H1 (cell line): ENCODE results near the gene S100A12. TPM values are rescaled to one million over a fixed set of nuclear protein-coding genes. Genes with fewer than 3 reads are reported as not detected.

ENCODE experiments used
- KDM1A ChIP-seq: fragments of 200-600, 300-600 bp; sonication (generic); IDR thresholded peaks from 2 replicates; pipeline ENCODE4 v1.7.1; 2016; ENCODE audit warnings: mild to moderate bottlenecking, low read length, borderline replicate concordance
- POLR2A ChIP-seq, 2 experiments: IDR thresholded peaks; 1 replicate in 1 of 2; 2 replicates in 1 of 2; pipeline ENCODE4 v1.6.1; 2011; ENCODE audit warnings: low read depth in 2 of 2, low read length in 2 of 2, mild to moderate bottlenecking in 2 of 2; ENCODE audit errors: control extremely low read depth in 1 of 2
- RBBP5 ChIP-seq: IDR thresholded peaks from 2 replicates; pipeline ENCODE4 v1.7.1; 2012; ENCODE audit warnings: low read depth, mild to moderate bottlenecking, inconsistent platforms, low read length, moderate library complexity, borderline replicate concordance
- TAF1 ChIP-seq: IDR thresholded peaks from 2 replicates; pipeline ENCODE4 v1.6.1; 2011; ENCODE audit warnings: mild to moderate bottlenecking, low read depth, low read length
- TBP ChIP-seq: IDR thresholded peaks from 2 replicates; pipeline ENCODE4 v1.6.1; 2011; ENCODE audit warnings: low read depth, low read length, improper control_type of control experiment
- TEAD4 ChIP-seq: IDR thresholded peaks from 2 replicates; pipeline ENCODE4 v1.6.1; 2012; ENCODE audit warnings: low read depth, low read length, inconsistent platforms, mixed read lengths
- polyA plus RNA-seq, 7 experiments: library from polyadenylated mRNA; depleted of rRNA in 3 of 7; stranded (reverse) in 5 of 7; unstranded in 2 of 7; fragments of >200 nt in 5 of 7; fragments of 200-250 nt in 2 of 7; gene quantifications; 1 replicate in 5 of 7; 2 replicates in 1 of 7; 4 replicates in 1 of 7; pipeline versions ENCODE4 v1.2.1 to v1.2.3, GENCODE V29; 2011 to 2013; ENCODE audit warnings: missing spikeins in 2 of 7, mixed read lengths in 2 of 7
- total RNA-seq: library from RNA; stranded (reverse); fragmentation: NEBNext Ultra II Directional; extraction: Animal tissue kit (Norgen Biotek cat#: 25700); gene quantifications from 2 replicates; pipeline ENCODE4 v1.2.1, GENCODE V29; 2021
- TF ChIP-seq, protein P1 (sequence below): fragments of 300-600 bp; sonication (generic); IDR thresholded peaks from 2 replicates; pipeline ENCODE4 v1.7.1; 2012; ENCODE audit warnings: low read length, moderate library complexity, mild to moderate bottlenecking, inconsistent platforms; ENCODE audit not compliant: insufficient replicate concordance
- TF ChIP-seq, protein P2 (sequence below), 3 experiments: IDR thresholded peaks; 1 replicate in 2 of 3; 2 replicates in 1 of 3; pipeline versions ENCODE4 v1.5.1 to v1.6.1; 2011; ENCODE audit warnings: low read length in 3 of 3, mild to moderate bottlenecking in 3 of 3, inconsistent platforms in 2 of 3, low read depth in 1 of 3, moderate library complexity in 1 of 3; ENCODE audit not compliant: insufficient read depth in 1 of 3; ENCODE audit errors: control extremely low read depth in 1 of 3

The S100A12 gene
- total and polyA plus RNA-seq, 2 of the 8 experiments (the other 6 are each of a cell fraction or from before 2014, with no cell fraction given), result not detected

DNA sequence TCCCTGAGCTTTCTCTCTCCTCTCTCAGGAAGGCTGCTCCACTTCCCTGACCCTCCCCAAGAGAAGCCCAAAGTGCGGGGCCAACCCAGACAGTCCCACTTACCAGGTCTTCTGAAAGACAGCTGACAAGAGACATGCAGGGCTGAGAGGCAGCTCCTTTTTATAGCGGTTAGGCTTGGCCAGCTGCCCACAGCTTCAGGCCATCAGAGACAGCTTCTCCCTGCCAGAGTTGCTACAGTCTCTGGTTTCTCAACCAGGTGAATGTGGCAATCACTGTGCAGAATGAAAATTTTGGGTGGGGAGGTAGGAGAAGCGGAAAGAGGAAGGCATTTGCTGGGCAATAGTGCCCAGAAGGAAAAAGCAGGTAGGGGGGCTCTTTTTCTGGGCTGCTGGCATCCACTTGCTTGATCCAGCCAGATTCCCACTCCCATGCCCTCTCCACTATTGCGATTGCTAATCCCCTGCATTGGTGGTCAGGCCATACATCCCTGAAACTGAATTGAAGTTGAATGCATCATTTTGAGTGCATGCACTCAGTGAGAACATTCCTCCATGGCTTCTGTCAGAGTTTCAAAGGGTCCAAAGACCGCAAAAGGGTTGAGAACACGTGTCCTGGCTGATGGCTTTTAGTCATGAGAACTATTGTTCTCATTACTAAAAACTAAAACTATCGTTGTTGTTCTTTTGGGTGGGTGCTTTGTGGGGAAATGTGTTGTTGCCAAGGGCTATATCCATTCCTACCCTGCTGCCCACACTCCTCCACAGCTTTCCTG is 15.7 kb upstream of the S100A12 start, which contains the start of gene S100A8 (continued):
- TF ChIP-seq, protein P1, sequence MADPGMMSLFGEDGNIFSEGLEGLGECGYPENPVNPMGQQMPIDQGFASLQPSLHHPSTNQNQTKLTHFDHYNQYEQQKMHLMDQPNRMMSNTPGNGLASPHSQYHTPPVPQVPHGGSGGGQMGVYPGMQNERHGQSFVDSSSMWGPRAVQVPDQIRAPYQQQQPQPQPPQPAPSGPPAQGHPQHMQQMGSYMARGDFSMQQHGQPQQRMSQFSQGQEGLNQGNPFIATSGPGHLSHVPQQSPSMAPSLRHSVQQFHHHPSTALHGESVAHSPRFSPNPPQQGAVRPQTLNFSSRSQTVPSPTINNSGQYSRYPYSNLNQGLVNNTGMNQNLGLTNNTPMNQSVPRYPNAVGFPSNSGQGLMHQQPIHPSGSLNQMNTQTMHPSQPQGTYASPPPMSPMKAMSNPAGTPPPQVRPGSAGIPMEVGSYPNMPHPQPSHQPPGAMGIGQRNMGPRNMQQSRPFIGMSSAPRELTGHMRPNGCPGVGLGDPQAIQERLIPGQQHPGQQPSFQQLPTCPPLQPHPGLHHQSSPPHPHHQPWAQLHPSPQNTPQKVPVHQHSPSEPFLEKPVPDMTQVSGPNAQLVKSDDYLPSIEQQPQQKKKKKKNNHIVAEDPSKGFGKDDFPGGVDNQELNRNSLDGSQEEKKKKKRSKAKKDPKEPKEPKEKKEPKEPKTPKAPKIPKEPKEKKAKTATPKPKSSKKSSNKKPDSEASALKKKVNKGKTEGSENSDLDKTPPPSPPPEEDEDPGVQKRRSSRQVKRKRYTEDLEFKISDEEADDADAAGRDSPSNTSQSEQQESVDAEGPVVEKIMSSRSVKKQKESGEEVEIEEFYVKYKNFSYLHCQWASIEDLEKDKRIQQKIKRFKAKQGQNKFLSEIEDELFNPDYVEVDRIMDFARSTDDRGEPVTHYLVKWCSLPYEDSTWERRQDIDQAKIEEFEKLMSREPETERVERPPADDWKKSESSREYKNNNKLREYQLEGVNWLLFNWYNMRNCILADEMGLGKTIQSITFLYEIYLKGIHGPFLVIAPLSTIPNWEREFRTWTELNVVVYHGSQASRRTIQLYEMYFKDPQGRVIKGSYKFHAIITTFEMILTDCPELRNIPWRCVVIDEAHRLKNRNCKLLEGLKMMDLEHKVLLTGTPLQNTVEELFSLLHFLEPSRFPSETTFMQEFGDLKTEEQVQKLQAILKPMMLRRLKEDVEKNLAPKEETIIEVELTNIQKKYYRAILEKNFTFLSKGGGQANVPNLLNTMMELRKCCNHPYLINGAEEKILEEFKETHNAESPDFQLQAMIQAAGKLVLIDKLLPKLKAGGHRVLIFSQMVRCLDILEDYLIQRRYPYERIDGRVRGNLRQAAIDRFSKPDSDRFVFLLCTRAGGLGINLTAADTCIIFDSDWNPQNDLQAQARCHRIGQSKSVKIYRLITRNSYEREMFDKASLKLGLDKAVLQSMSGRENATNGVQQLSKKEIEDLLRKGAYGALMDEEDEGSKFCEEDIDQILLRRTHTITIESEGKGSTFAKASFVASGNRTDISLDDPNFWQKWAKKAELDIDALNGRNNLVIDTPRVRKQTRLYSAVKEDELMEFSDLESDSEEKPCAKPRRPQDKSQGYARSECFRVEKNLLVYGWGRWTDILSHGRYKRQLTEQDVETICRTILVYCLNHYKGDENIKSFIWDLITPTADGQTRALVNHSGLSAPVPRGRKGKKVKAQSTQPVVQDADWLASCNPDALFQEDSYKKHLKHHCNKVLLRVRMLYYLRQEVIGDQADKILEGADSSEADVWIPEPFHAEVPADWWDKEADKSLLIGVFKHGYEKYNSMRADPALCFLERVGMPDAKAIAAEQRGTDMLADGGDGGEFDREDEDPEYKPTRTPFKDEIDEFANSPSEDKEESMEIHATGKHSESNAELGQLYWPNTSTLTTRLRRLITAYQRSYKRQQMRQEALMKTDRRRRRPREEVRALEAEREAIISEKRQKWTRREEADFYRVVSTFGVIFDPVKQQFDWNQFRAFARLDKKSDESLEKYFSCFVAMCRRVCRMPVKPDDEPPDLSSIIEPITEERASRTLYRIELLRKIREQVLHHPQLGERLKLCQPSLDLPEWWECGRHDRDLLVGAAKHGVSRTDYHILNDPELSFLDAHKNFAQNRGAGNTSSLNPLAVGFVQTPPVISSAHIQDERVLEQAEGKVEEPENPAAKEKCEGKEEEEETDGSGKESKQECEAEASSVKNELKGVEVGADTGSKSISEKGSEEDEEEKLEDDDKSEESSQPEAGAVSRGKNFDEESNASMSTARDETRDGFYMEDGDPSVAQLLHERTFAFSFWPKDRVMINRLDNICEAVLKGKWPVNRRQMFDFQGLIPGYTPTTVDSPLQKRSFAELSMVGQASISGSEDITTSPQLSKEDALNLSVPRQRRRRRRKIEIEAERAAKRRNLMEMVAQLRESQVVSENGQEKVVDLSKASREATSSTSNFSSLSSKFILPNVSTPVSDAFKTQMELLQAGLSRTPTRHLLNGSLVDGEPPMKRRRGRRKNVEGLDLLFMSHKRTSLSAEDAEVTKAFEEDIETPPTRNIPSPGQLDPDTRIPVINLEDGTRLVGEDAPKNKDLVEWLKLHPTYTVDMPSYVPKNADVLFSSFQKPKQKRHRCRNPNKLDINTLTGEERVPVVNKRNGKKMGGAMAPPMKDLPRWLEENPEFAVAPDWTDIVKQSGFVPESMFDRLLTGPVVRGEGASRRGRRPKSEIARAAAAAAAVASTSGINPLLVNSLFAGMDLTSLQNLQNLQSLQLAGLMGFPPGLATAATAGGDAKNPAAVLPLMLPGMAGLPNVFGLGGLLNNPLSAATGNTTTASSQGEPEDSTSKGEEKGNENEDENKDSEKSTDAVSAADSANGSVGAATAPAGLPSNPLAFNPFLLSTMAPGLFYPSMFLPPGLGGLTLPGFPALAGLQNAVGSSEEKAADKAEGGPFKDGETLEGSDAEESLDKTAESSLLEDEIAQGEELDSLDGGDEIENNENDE, result no peak
- TF ChIP-seq TEAD4, result no peak
- TF ChIP-seq, protein P2, sequence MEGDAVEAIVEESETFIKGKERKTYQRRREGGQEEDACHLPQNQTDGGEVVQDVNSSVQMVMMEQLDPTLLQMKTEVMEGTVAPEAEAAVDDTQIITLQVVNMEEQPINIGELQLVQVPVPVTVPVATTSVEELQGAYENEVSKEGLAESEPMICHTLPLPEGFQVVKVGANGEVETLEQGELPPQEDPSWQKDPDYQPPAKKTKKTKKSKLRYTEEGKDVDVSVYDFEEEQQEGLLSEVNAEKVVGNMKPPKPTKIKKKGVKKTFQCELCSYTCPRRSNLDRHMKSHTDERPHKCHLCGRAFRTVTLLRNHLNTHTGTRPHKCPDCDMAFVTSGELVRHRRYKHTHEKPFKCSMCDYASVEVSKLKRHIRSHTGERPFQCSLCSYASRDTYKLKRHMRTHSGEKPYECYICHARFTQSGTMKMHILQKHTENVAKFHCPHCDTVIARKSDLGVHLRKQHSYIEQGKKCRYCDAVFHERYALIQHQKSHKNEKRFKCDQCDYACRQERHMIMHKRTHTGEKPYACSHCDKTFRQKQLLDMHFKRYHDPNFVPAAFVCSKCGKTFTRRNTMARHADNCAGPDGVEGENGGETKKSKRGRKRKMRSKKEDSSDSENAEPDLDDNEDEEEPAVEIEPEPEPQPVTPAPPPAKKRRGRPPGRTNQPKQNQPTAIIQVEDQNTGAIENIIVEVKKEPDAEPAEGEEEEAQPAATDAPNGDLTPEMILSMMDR (IDR thresholded peaks at IDR 0.05; ENCODE audit: control extremely low read depth in 1 of 3, insufficient read depth in 1 of 3, low read depth in 1 of 3, low read length in 3 of 3), result no peak
- no peak for TF ChIP-seq RBBP5
- TF ChIP-seq KDM1A, result no peak
- TF ChIP-seq POLR2A (IDR thresholded peaks at IDR 0.05; ENCODE audit: control extremely low read depth in 1 of 2, low read depth in 2 of 2, low read length in 2 of 2), result no peak
- no peak for TF ChIP-seq TBP
- no peak for TF ChIP-seq TAF1
